Osteocyte (in vitro differentiated cells): Measurements from ENCODE around the gene DGKG. TPM values are rescaled to one million over a fixed set of nuclear protein-coding genes. Genes with fewer than 3 reads are reported as not detected.
A peak's percentile ranks its signal among the peaks of the same experiment; 100 is the strongest.

Experiments used
- DNase-seq: peaks from one replicate; pipeline ENCODE4 v3.0.0; 2021; ENCODE audit warnings: mixed read lengths; ENCODE audit not compliant: unreplicated experiment; ENCODE audit errors: extremely low spot score
- H3K27ac Mint-ChIP-seq: one replicate; pipeline ENCODE4 v1.8.0; 2021; ENCODE audit warnings: mild to moderate bottlenecking, mixed read lengths; ENCODE audit not compliant: unreplicated experiment
- H3K27me3 Mint-ChIP-seq: one replicate; pipeline ENCODE4 v1.8.0; 2021; ENCODE audit warnings: mixed read lengths; ENCODE audit not compliant: unreplicated experiment
- H3K36me3 Mint-ChIP-seq: one replicate; pipeline ENCODE4 v1.8.0; 2021; ENCODE audit warnings: mixed read lengths; ENCODE audit not compliant: unreplicated experiment
- H3K4me1 Mint-ChIP-seq: one replicate; pipeline ENCODE4 v1.8.0; 2021; ENCODE audit warnings: mixed read lengths; ENCODE audit not compliant: unreplicated experiment
- H3K4me3 Mint-ChIP-seq: one replicate; pipeline ENCODE4 v1.8.0; 2021; ENCODE audit warnings: mild to moderate bottlenecking, moderate library complexity, mixed read lengths; ENCODE audit not compliant: unreplicated experiment
- H3K9me3 Mint-ChIP-seq: one replicate; pipeline ENCODE4 v1.8.0; 2021; ENCODE audit warnings: mixed read lengths; ENCODE audit not compliant: unreplicated experiment
- total RNA-seq: library from RNA; stranded (reverse); gene quantifications from 2 replicates; pipeline ENCODE4 v1.2.1, GENCODE V29; 2021
- TF ChIP-seq, protein P1 (sequence below): fragments of 200-600 bp; sonication (generic); IDR thresholded peaks from 2 replicates; pipeline ENCODE4 v1.5.0; 2021; ENCODE audit warnings: antibody characterized with exemption, mild to moderate bottlenecking, moderate library complexity

DGKG gene
- total RNA-seq, 1 donor from 2014 or later, result not detected

DNA sequence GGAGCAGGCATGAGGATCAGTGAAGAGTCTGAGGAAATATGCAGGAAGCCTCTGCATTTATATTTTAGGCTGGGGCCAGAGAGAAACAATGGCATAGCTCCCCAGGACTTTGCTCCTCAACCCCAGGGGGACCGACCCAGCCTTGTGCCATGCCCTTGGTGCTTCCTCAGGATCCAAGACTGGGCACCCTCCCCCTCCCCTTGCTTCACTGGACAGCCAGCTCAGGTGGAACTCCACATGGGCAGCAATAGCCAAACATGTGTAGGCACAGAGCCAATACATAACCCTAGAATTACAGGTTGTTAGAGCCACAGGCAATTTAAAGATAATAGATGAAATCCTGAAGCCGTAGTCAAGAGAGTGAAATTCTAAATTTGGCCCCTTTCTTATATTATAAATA lies 180.1 kb downstream of the DGKG start:
- Mint-ChIP-seq H3K4me1 (no peaks in the 10 kb centered on the region), H3K9me3 (no peaks in the 10 kb centered on the region), H3K27ac (no peak overlapping the region), H3K36me3 (no peaks in the 10 kb centered on the region), H3K4me3 (no peak overlapping the region), H3K27me3 (peaks cover 25% of the 10 kb centered on the region)
- DNase-seq, result no peak
- TF ChIP-seq, protein P1, sequence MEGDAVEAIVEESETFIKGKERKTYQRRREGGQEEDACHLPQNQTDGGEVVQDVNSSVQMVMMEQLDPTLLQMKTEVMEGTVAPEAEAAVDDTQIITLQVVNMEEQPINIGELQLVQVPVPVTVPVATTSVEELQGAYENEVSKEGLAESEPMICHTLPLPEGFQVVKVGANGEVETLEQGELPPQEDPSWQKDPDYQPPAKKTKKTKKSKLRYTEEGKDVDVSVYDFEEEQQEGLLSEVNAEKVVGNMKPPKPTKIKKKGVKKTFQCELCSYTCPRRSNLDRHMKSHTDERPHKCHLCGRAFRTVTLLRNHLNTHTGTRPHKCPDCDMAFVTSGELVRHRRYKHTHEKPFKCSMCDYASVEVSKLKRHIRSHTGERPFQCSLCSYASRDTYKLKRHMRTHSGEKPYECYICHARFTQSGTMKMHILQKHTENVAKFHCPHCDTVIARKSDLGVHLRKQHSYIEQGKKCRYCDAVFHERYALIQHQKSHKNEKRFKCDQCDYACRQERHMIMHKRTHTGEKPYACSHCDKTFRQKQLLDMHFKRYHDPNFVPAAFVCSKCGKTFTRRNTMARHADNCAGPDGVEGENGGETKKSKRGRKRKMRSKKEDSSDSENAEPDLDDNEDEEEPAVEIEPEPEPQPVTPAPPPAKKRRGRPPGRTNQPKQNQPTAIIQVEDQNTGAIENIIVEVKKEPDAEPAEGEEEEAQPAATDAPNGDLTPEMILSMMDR, result no peak

DNA sequence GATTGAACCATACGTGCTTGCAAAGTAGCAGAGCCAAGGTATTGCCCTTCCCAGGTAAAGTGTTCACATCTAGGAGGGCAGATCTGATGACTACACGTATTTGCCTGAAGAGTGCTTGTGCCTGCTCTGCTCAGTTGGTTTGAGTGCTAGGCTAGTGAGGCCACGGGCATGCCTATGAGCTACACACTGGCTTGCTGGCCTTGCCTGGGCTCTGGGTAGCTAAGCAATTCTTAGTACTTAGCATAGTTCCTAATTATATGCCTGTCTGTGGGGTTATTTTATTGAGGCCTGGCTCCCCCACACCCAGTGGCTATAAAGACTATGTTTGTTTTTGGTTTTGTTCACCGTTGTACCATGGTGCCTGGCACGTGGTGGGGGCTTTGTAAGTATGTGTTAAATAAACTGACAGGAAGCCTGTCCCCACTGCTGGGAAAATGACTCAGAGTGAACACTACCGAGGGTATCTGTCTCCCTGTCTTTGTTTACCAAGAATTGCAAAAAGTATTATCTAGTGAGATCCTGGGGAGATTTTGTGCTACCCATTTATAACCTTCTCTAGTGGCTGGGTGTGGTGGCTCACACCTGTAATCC lies 181.0 kb downstream of the DGKG start:
- H3K36me3 Mint-ChIP-seq, result no peaks in the 10 kb centered on the region
- no peaks in the 10 kb centered on the region for H3K9me3 Mint-ChIP-seq
- TF ChIP-seq, protein P1, result no peak
- peak; percentile 46 for DNase-seq
- H3K4me3 Mint-ChIP-seq, result no peak overlapping the region
- no peak overlapping the region for H3K27ac Mint-ChIP-seq
- peaks cover 19% of the 10 kb centered on the region for H3K27me3 Mint-ChIP-seq
- H3K4me1 Mint-ChIP-seq, result no peaks in the 10 kb centered on the region

DNA sequence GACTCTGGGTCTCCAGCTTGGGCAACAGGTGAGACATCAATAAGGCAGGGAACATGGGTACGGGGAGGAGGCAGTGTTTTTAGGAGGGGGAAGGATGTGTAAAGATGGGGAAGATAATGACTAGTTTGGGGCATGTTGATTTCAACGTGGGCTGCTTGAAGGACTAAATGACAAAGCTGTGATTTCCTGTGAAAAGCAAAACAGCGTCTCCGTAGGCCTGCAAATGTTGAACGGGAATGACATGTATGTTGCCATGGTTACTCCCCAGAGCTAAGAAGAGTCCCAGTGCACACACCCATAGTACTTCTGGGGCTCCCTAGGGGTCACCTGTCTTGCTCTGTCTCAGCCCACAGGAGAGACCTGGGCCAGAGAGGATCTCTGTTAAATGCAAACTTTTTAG lies 181.9 kb downstream of the DGKG start:
- H3K9me3 Mint-ChIP-seq, result no peaks in the 10 kb centered on the region
- no peaks in the 10 kb centered on the region for H3K4me1 Mint-ChIP-seq

DNA sequence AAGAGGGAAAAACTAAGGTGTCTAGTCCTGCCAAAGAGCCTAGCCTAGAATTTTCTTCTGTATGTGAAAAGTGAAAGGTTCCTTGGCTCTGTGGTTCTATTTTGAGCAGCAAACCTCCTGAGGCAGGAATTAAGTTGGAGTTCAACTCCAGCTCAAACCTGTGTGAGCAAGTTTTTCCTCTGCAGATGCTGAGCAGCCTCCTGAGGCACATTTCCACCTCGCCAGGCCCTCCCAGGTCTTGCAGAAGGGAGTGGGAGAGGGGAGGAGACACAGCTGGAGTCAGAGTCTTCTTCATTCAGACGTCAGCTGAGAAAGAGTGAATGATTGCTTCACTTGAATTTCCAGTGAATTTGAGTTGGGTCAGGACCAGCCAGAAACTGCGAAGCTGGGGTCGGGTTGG lies 183.6 kb downstream of the DGKG start:
- H3K27me3 Mint-ChIP-seq, result peaks cover 12% of the 10 kb centered on the region
- no peak overlapping the region for H3K27ac Mint-ChIP-seq
- H3K4me1 Mint-ChIP-seq, result no peaks in the 10 kb centered on the region
- no peak overlapping the region for H3K4me3 Mint-ChIP-seq
- H3K36me3 Mint-ChIP-seq, result no peaks in the 10 kb centered on the region
- TF ChIP-seq, protein P1, result no peak
- no peaks in the 10 kb centered on the region for H3K9me3 Mint-ChIP-seq
- DNase-seq, result peak; percentile 46

More for the DNA sequence above, 181.9 kb downstream of the DGKG start:
- H3K4me3 Mint-ChIP-seq, result no peak overlapping the region
- no peak overlapping the region for H3K27ac Mint-ChIP-seq
- no peaks in the 10 kb centered on the region for H3K36me3 Mint-ChIP-seq
- TF ChIP-seq, protein P1, result no peak
- peaks cover 17% of the 10 kb centered on the region for H3K27me3 Mint-ChIP-seq
- DNase-seq, result peak; percentile 30

DNA sequence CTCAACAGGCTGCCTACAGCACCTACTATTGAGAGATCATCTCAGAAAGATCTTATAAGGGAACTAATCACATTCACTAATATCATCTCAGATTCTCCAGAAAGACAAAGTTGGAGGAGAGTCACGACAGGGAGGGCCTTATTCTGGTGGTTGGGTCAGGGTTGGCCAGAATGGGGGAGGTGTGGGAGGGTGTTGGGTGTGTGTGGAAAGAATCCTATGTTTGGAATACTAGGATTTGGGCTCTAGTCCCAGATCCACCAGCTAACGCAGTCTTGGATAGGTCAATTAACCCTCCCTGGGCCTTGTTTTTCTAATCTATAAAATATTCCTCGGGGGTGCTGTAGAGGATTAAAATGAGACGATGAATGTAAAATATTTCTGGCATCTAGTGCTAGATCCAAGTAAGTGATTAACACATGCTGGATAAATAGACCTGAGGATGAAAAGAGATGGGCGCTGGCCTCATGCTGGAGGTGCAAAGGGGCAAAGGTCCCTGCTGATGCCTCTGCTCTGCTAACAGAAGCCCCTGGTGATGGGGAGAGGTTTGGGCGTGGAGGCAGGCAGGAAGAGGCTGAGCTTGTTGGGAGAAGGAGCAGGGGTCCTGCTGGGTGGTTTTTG lies 185.6 kb downstream of the DGKG start:
- TF ChIP-seq, protein P1, result no peak
- Mint-ChIP-seq H3K9me3 (no peaks in the 10 kb centered on the region), H3K4me3 (no peak overlapping the region), H3K36me3 (no peaks in the 10 kb centered on the region), H3K4me1 (no peaks in the 10 kb centered on the region), H3K27me3 (peaks cover 7% of the 10 kb centered on the region), H3K27ac (no peak overlapping the region)
- peak; percentile 27 for DNase-seq
